AG10803 (cell line): Measurements from ENCODE around the gene HTR1E.

Experiments
- DNase-seq: peaks from one replicate; pipeline ENCODE4 v3.0.0; 2010; ENCODE audit warnings: low read depth
- H3K4me3 ChIP-seq: 2 replicates; pipeline ENCODE4 v1.5.1; 2011; ENCODE audit warnings: mild to moderate bottlenecking, low read length, control low read depth
- CTCF ChIP-seq: conservative IDR thresholded peaks from 2 replicates; pipeline ENCODE4 v1.5.1; 2011; ENCODE audit warnings: mild to moderate bottlenecking, low read length, control low read depth, inconsistent platforms

HTR1E gene

GRCh38 chr6:86936834-86937218 lies 502 bp upstream of the HTR1E start:
- no peak for DNase-seq
- H3K4me3 ChIP-seq: no peak overlapping the region
- no peak for TF ChIP-seq CTCF

- DNase-seq: no peak
- no peak for TF ChIP-seq CTCF
- no peak overlapping the region for H3K4me3 ChIP-seq
Observed at GRCh38 chr6:86938814-86939213, 1.5 kb downstream of the HTR1E start.

GRCh38 chr6:86941461-86941860 lies 4.1 kb downstream of the HTR1E start:
- no peak overlapping the region for H3K4me3 ChIP-seq
- TF ChIP-seq CTCF: no peak
- no peak for DNase-seq

GRCh38 chr6:86942769-86943516 lies 5.6 kb downstream of the HTR1E start:
- DNase-seq: no peak
- TF ChIP-seq CTCF: no peak
- H3K4me3 ChIP-seq: no peak overlapping the region

- no peak for DNase-seq
- H3K4me3 ChIP-seq: no peak overlapping the region
- TF ChIP-seq CTCF: no peak
Observed at GRCh38 chr6:86943819-86944407, 6.6 kb downstream of the HTR1E start.

GRCh38 chr6:86949771-86950170 lies 12.4 kb downstream of the HTR1E start:
- DNase-seq: no peak
- H3K4me3 ChIP-seq: no peak overlapping the region
- TF ChIP-seq CTCF: no peak

- no peak overlapping the region for H3K4me3 ChIP-seq
- DNase-seq: no peak
- no peak for TF ChIP-seq CTCF
Observed at GRCh38 chr6:86952991-86953390, 15.7 kb downstream of the HTR1E start.
